HEK293 (cell line): ENCODE results near the gene FUBP3.

Source experiments
- CTCF ChIA-PET: fragments of 350-600 bp; formaldehyde crosslinking; extraction: SDS; loops from one replicate; lab custom pipeline; 2021; ENCODE audit warnings: antibody characterized with exemption; lab: Yijun Ruan, JAX
- POLR2A ChIA-PET: fragments of 300-600 bp; formaldehyde crosslinking; extraction: SDS; loops from one replicate; lab custom pipeline; 2020; ENCODE audit warnings: antibody characterized with exemption, inconsistent platforms; lab: Yijun Ruan, JAX
- H3K27ac ChIP-seq: fragments of 200-500 bp; sonication (Bioruptor generic); 2 replicates; pipeline ENCODE4 v1.5.1; 2014; ENCODE audit warnings: low read depth, low read length, control low read depth, inconsistent platforms; ENCODE audit errors: extremely low read depth
- H3K36me3 ChIP-seq, 2 experiments: fragments of 200-500 bp in 1 of 2; sonication (Bioruptor generic) in 1 of 2; 1 replicate in 1 of 2; 2 replicates in 1 of 2; pipeline ENCODE4 v1.5.1; 2014 to 2017; ENCODE audit warnings: inconsistent platforms in 2 of 2, low read length in 2 of 2; ENCODE audit not compliant: control insufficient read depth in 2 of 2, insufficient read depth in 1 of 2
- H3K4me1 ChIP-seq: fragments of 200-500 bp; sonication (Bioruptor generic); 2 replicates; pipeline ENCODE4 v1.5.1; 2014; ENCODE audit warnings: mild to moderate bottlenecking, low read length, inconsistent platforms; ENCODE audit not compliant: control insufficient read depth, insufficient read depth
- H3K4me3 ChIP-seq: 2 replicates; pipeline ENCODE4 v1.5.1; 2011; ENCODE audit warnings: low read depth, mild to moderate bottlenecking, control low read depth, low read length, moderate library complexity
- H3K9me3 ChIP-seq: fragments of 200-500 bp; sonication (Bioruptor generic); 2 replicates; pipeline ENCODE4 v1.5.1; 2014; ENCODE audit warnings: low read depth, low read length, inconsistent platforms; ENCODE audit not compliant: control insufficient read depth, insufficient read depth
- IKZF3 ChIP-seq: fragments of 450-650 bp; IDR thresholded peaks from 2 replicates; pipeline ENCODE4 v1.5.0; 2018; ENCODE audit warnings: missing biosample characterization, mild to moderate bottlenecking, missing genetic modification characterization, moderate library complexity
- KLF10 ChIP-seq: fragments of 450-650 bp; IDR thresholded peaks from 2 replicates; pipeline ENCODE4 v1.5.1; 2018; ENCODE audit warnings: missing biosample characterization, mild to moderate bottlenecking, missing genetic modification characterization
- MEIS1 ChIP-seq: sonication (generic); formaldehyde crosslinking; IDR thresholded peaks from 2 replicates; pipeline ENCODE4 v1.8.1; 2022; ENCODE audit warnings: missing genetic modification reagents, mild to moderate bottlenecking, borderline replicate concordance
- MZF1 ChIP-seq: fragments of 450-650 bp; formaldehyde crosslinking; IDR thresholded peaks from 2 replicates; pipeline ENCODE4 v1.5.1; 2017; ENCODE audit warnings: missing biosample characterization, missing genetic modification characterization, borderline replicate concordance
- SCRT2 ChIP-seq: fragments of 450-650 bp; formaldehyde crosslinking; IDR thresholded peaks from 2 replicates; pipeline ENCODE4 v1.5.1; 2016; ENCODE audit warnings: missing biosample characterization, missing genetic modification characterization
- ZBTB17 ChIP-seq: fragments of 450-650 bp; formaldehyde crosslinking; IDR thresholded peaks from 2 replicates; pipeline ENCODE4 v1.5.1; 2016; ENCODE audit warnings: missing biosample characterization, missing genetic modification characterization
- ZBTB8A ChIP-seq: fragments of 450-650 bp; formaldehyde crosslinking; IDR thresholded peaks from 2 replicates; pipeline ENCODE4 v1.5.1; 2016; ENCODE audit warnings: missing biosample characterization, missing genetic modification characterization
- ZFP3 ChIP-seq: fragments of 450-650 bp; formaldehyde crosslinking; IDR thresholded peaks from 2 replicates; pipeline ENCODE4 v1.5.1; 2016; ENCODE audit warnings: low read depth, missing biosample characterization, missing genetic modification characterization
- ZIC2 ChIP-seq: fragments of 450-650 bp; formaldehyde crosslinking; IDR thresholded peaks from 2 replicates; pipeline ENCODE4 v1.5.1; 2016; ENCODE audit warnings: missing biosample characterization, missing genetic modification characterization
- ZNF133 ChIP-seq: fragments of 450-650 bp; formaldehyde crosslinking; IDR thresholded peaks from 2 replicates; pipeline ENCODE4 v1.5.1; 2016; ENCODE audit warnings: missing biosample characterization, missing genetic modification characterization
- ZNF155 ChIP-seq: fragments of 450-650 bp; formaldehyde crosslinking; IDR thresholded peaks from 2 replicates; pipeline ENCODE4 v1.5.1; 2016; ENCODE audit warnings: missing biosample characterization, missing genetic modification characterization
- ZNF174 ChIP-seq: fragments of 450-650 bp; formaldehyde crosslinking; IDR thresholded peaks from 2 replicates; pipeline ENCODE4 v1.5.0; 2017; ENCODE audit warnings: missing biosample characterization, mild to moderate bottlenecking, missing genetic modification characterization
- ZNF23 ChIP-seq: fragments of 450-650 bp; formaldehyde crosslinking; IDR thresholded peaks from 2 replicates; pipeline ENCODE4 v1.5.1; 2016; ENCODE audit warnings: missing biosample characterization, missing genetic modification characterization, borderline replicate concordance
- ZNF416 ChIP-seq: fragments of 450-650 bp; formaldehyde crosslinking; IDR thresholded peaks from 2 replicates; pipeline ENCODE4 v1.5.1; 2016; ENCODE audit warnings: missing biosample characterization, missing genetic modification characterization
- ZNF423 ChIP-seq: fragments of 450-650 bp; formaldehyde crosslinking; IDR thresholded peaks from 2 replicates; pipeline ENCODE4 v1.5.1; 2016; ENCODE audit warnings: missing biosample characterization, missing genetic modification characterization
- ZNF529 ChIP-seq: fragments of 450-650 bp; formaldehyde crosslinking; IDR thresholded peaks from 2 replicates; pipeline ENCODE4 v1.5.1; 2017; ENCODE audit warnings: missing genetic modification characterization, missing biosample characterization; ENCODE audit not compliant: insufficient replicate concordance
- ZNF549 ChIP-seq: fragments of 450-650 bp; IDR thresholded peaks from 2 replicates; pipeline ENCODE4 v1.5.1; 2018; ENCODE audit warnings: missing biosample characterization, missing genetic modification characterization, mild to moderate bottlenecking, inconsistent platforms, moderate library complexity
- ZNF596 ChIP-seq: fragments of 450-650 bp; IDR thresholded peaks from 2 replicates; pipeline ENCODE4 v1.5.0; 2018; ENCODE audit warnings: missing biosample characterization, mild to moderate bottlenecking, missing genetic modification characterization, moderate library complexity
- ZNF654 ChIP-seq: fragments of 450-650 bp; formaldehyde crosslinking; IDR thresholded peaks from 2 replicates; pipeline ENCODE4 v1.5.1; 2016; ENCODE audit warnings: low read depth, missing biosample characterization, missing genetic modification characterization
- ZNF792 ChIP-seq: fragments of 450-650 bp; formaldehyde crosslinking; IDR thresholded peaks from 2 replicates; pipeline ENCODE4 v1.5.1; 2016; ENCODE audit warnings: missing biosample characterization, missing genetic modification characterization
- ZSCAN23 ChIP-seq: fragments of 450-650 bp; formaldehyde crosslinking; IDR thresholded peaks from 2 replicates; pipeline ENCODE4 v1.5.1; 2016; ENCODE audit warnings: missing biosample characterization, missing genetic modification characterization
- ZXDB ChIP-seq: fragments of 450-650 bp; formaldehyde crosslinking; IDR thresholded peaks from 2 replicates; pipeline ENCODE4 v1.5.1; 2016; ENCODE audit warnings: missing biosample characterization, missing genetic modification characterization
- TF ChIP-seq, protein P1 (sequence below): fragments of 450-650 bp; formaldehyde crosslinking; IDR thresholded peaks from 2 replicates; pipeline ENCODE4 v1.5.1; 2016; ENCODE audit warnings: missing biosample characterization, missing genetic modification characterization, low read depth
- TF ChIP-seq, protein P2 (sequence below): fragments of 450-650 bp; IDR thresholded peaks from 2 replicates; pipeline ENCODE4 v1.5.1; 2018; ENCODE audit warnings: missing biosample characterization, missing genetic modification characterization
- TF ChIP-seq, protein P3 (sequence below): fragments of 450-650 bp; formaldehyde crosslinking; IDR thresholded peaks from 2 replicates; pipeline ENCODE4 v1.5.1; 2017; ENCODE audit warnings: missing biosample characterization, missing genetic modification characterization
- TF ChIP-seq, protein P4 (sequence below): fragments of 450-650 bp; formaldehyde crosslinking; IDR thresholded peaks from 2 replicates; pipeline ENCODE4 v1.5.1; 2016; ENCODE audit warnings: missing biosample characterization, missing genetic modification characterization

FUBP3 gene

DNA sequence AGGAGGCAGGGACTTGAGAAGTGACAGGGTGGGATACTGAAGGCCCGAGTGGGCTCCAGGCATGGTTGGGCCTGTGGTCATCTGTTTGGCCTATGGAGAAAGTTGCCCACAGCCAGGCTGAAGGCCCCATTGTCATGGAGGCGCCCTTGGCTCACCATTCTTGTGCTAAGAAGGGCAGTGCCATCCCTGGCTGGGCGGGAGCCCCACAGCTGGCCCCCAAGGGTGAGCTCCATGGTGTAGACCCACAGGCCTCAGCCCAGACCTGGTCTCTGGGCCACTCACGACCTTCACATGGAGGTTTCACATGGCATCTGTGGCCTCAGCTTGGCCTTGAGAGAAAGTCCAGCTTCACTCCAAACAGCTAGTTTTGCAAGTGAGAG lies 50.7 kb downstream of the FUBP3 start:
- Histone ChIP-seq H3K27ac (no peak overlapping the region), H3K4me3 (no peak overlapping the region), H3K9me3 (no peaks in the 10 kb centered on the region), H3K4me1 (no peaks in the 10 kb centered on the region), H3K36me3 (peaks cover 0 to 97% of the 10 kb centered on the region in 2 experiments; a peak in 2 of 3 replicates)
- no peak for TF ChIP-seq KLF10 (tag by site-specific recombination)
- no peak for TF ChIP-seq ZXDB
- TF ChIP-seq ZNF133 (tag by site-specific recombination): no peak
- no peak for TF ChIP-seq ZNF23 (tag by site-specific recombination)
- no peak for TF ChIP-seq ZNF549 (tag by site-specific recombination)
- no peak for TF ChIP-seq ZNF529 (tag by site-specific recombination)
- TF ChIP-seq ZFP3 (tag by site-specific recombination): no peak
- TF ChIP-seq ZNF596 (tag by site-specific recombination): no peak
- TF ChIP-seq, protein P1, sequence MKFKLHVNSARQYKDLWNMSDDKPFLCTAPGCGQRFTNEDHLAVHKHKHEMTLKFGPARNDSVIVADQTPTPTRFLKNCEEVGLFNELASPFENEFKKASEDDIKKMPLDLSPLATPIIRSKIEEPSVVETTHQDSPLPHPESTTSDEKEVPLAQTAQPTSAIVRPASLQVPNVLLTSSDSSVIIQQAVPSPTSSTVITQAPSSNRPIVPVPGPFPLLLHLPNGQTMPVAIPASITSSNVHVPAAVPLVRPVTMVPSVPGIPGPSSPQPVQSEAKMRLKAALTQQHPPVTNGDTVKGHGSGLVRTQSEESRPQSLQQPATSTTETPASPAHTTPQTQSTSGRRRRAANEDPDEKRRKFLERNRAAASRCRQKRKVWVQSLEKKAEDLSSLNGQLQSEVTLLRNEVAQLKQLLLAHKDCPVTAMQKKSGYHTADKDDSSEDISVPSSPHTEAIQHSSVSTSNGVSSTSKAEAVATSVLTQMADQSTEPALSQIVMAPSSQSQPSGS (tag by site-specific recombination): no peak
- no peak for TF ChIP-seq IKZF3 (tag by site-specific recombination)
- TF ChIP-seq, protein P2, sequence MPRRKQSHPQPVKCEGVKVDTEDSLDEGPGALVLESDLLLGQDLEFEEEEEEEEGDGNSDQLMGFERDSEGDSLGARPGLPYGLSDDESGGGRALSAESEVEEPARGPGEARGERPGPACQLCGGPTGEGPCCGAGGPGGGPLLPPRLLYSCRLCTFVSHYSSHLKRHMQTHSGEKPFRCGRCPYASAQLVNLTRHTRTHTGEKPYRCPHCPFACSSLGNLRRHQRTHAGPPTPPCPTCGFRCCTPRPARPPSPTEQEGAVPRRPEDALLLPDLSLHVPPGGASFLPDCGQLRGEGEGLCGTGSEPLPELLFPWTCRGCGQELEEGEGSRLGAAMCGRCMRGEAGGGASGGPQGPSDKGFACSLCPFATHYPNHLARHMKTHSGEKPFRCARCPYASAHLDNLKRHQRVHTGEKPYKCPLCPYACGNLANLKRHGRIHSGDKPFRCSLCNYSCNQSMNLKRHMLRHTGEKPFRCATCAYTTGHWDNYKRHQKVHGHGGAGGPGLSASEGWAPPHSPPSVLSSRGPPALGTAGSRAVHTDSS: no peak
- TF ChIP-seq ZNF792 (tag by site-specific recombination): no peak
- no peak for TF ChIP-seq ZNF423 (tag by site-specific recombination)
- no peak for TF ChIP-seq SCRT2 (tag by site-specific recombination)
- no peak for TF ChIP-seq ZNF654 (tag by site-specific recombination)
- no peak for TF ChIP-seq ZNF174 (tag by site-specific recombination)
- POLR2A ChIA-PET: no interaction called here
- CTCF ChIA-PET: no interaction called here

DNA sequence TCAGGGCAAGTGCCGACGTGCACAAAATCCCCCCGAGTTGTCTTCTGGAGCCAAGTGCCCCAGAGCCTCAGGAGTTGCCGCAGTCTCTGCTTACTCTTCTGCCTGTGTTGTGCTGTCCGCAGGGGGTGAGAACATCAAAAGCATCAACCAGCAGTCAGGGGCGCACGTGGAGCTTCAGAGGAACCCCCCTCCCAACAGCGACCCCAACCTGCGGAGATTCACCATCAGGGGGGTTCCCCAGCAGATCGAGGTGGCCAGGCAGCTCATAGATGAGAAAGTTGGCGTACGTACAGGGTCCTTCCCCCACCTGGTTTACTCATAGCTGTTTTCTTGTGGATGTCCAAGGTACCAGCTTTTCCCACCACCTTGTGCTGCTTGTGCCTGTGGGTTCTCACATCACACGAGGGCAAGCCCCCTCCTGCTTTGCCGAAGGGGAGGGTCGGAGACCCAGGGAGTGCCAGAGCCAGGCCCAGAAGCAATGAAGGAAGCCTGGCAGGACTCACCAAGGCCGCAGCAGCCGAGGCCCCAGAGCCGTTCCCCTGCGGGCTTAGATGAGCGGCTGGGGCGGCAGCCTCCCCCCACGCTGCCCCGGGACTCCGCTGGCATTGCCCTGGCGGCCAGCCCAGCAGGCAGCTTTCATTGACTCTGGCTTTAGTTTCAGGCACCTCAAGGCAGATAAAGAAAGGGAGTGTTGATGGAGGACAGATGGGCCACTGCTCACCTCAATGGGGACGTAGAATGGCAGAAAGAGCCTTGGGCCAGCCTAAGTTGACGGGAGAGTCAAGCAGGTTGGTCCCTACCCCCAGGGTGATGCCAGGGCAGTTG lies 51.3 kb downstream of the FUBP3 start:
- Histone ChIP-seq H3K4me1 (no peaks in the 10 kb centered on the region), H3K36me3 (peaks cover 0 to 97% of the 10 kb centered on the region in 2 experiments; a peak in 1 of 3 replicates), H3K9me3 (no peaks in the 10 kb centered on the region), H3K27ac (no peak overlapping the region), H3K4me3 (no peak overlapping the region)
- ChIA-PET CTCF (interaction anchor here (1.6 kb wide), 1 partner anchor 52 kb away, joined by 5 read pairs; no protein-coding TSS in a partner anchor), POLR2A (no interaction called here)
- TF ChIP-seq ZNF416 (no peak), ZIC2 (tag by site-specific recombination) (0 out of 2 replicates have a peak, but pooled peaks have one; percentile 23)

DNA sequence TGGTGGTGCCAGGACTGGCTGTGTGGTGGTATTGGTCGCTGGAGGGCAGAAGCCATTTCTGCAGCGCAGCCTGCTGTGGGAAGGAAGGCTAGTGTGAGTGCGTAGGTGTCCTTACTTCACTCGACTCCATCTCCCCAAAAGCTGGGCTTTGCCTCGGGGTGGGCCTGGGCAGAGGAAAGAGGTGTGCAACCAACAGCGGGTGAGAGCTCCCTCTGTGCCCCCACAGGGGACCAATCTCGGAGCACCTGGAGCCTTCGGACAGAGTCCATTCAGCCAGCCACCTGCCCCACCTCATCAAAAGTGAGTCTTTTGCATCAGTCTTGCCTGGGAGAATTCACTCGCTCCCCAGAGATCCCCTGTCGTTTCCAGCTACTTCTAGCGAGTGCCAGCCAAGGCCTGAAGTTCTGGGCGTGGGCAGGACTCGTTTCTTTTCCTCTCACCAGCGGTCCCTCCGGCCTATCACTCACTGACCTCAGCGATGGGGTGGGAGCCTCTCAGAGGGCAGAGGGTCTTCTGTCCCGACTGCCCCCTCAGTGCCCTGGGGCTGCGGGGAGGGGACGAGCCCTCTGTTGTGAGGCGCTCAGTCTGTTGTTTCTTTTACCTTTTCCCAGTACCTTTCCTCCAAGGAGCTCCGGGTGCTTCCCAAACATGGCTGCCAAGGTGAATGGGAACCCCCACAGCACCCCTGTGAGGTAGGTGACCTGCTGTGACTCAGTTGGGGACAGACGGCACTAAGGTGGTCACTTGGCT lies 52.1 kb downstream of the FUBP3 start:
- no peak overlapping the region for H3K27ac ChIP-seq
- ChIA-PET POLR2A (no interaction called here), CTCF (interaction anchor here (1.6 kb wide), 1 partner anchor 51 kb away, joined by 5 read pairs; no protein-coding TSS in a partner anchor)
- H3K4me3 ChIP-seq: no peak overlapping the region
- no peaks in the 10 kb centered on the region for H3K4me1 ChIP-seq
- no peaks in the 10 kb centered on the region for H3K9me3 ChIP-seq
- H3K36me3 ChIP-seq: peaks cover 0 to 97% of the 10 kb centered on the region in 2 experiments; a peak in 1 of 3 replicates
- TF ChIP-seq, protein P3, sequence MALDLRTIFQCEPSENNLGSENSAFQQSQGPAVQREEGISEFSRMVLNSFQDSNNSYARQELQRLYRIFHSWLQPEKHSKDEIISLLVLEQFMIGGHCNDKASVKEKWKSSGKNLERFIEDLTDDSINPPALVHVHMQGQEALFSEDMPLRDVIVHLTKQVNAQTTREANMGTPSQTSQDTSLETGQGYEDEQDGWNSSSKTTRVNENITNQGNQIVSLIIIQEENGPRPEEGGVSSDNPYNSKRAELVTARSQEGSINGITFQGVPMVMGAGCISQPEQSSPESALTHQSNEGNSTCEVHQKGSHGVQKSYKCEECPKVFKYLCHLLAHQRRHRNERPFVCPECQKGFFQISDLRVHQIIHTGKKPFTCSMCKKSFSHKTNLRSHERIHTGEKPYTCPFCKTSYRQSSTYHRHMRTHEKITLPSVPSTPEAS (tag by site-specific recombination): no peak
- TF ChIP-seq MZF1 (tag by site-specific recombination): no peak
- TF ChIP-seq ZSCAN23 (tag by site-specific recombination): no peak
- no peak for TF ChIP-seq MEIS1 (CRISPR knock-in tag)
- TF ChIP-seq ZNF155: no peak
- no peak for TF ChIP-seq ZBTB17 (tag by site-specific recombination)
- no peak for TF ChIP-seq ZBTB8A
- TF ChIP-seq, protein P4, sequence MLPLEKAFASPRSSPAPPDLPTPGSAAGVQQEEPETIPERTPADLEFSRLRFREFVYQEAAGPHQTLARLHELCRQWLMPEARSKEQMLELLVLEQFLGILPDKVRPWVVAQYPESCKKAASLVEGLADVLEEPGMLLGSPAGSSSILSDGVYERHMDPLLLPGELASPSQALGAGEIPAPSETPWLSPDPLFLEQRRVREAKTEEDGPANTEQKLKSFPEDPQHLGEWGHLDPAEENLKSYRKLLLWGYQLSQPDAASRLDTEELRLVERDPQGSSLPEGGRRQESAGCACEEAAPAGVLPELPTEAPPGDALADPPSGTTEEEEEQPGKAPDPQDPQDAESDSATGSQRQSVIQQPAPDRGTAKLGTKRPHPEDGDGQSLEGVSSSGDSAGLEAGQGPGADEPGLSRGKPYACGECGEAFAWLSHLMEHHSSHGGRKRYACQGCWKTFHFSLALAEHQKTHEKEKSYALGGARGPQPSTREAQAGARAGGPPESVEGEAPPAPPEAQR (tag by site-specific recombination): no peak
- no peak for TF ChIP-seq ZFP3 (tag by site-specific recombination)
